NCI-H2029 (cell line): ENCODE measurements around the gene WSB2.

Experiments used
- DNase-seq: peaks from one replicate; lab custom pipeline; 2025; lab: John Stamatoyannopoulos, UW

The WSB2 gene

DNA sequence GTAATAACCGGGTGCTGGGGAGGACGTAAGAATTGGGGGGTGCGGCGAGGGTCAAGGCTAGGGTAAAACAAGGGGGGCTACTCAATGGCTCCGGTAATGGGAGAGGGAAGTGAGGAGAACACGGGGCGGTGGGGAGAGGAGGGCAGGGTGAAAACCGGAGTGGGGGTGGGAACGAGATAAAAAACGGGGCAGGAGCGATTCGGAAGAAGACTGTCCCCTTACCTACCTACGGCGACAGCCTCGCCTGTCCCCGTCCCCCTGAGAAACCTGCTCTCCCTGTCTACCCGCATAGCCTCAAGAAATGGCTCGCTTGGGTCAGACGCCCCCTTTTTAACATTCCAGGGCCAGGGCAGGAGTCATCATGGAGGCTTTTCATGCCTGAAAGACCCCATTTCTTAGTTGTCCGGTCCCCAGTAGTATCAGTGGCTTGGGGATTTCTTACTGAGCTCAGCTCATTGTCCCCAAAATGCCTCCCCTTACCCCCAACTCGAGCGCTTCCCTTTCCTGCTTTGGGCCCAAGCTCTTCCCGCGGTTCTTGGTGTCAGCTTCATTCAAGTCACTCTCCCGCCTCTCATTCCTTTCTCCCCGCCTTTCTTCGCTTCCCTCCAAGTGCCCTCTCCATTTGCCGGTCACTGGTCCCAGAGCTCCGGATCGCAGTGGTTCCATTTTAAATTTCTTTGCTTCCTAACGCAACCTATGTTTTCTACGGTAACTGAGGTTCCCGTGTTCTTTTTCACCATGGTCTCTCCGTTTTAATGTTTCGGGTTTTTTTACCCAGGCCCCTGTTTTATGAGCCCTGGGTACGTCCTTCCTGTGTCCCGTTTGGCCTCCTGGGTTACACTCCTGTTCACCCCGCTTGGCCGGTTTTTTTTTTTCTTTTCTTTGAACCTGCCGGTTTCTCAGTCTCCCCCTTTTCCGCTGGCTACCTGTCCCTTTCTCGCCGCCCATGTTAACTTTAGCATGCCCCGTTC is 1.2 kb upstream of the WSB2 start:
- no peak for DNase-seq

DNA sequence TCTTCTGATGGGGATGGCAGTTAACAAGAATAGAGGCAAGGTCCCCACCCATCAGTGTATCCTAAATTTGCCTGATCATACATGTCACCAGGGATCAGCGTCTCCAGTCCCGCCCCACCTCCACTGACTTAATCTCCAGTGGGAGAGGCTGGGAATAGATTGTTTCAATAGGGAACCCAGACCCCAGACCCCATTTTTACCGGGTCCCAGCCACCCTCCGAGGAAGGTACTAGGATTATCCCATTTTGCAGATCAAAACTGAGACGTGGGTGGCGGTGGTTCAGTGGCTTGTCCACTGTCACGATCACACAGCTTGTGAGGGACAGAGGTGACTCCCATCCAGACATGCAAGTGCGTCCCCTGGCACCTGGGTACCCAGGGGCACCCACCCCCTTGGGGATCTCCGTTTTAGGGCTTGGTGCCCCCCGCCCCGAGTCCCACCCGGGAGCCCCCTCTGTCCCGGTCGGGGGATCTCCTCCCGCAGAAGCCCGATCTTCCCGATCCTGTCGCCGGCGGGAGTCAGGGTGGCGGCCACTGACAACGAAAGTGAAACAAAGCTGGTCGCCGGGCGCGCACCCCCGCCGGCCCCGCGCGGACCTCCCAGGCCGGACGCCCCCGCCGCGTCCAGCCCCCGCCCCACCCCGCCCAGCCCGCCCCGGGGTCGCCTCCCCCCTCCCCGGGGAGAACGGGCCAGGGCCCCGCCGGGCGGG is 523 bp downstream of the WSB2 start:
- peak; percentile 24 for DNase-seq

DNA sequence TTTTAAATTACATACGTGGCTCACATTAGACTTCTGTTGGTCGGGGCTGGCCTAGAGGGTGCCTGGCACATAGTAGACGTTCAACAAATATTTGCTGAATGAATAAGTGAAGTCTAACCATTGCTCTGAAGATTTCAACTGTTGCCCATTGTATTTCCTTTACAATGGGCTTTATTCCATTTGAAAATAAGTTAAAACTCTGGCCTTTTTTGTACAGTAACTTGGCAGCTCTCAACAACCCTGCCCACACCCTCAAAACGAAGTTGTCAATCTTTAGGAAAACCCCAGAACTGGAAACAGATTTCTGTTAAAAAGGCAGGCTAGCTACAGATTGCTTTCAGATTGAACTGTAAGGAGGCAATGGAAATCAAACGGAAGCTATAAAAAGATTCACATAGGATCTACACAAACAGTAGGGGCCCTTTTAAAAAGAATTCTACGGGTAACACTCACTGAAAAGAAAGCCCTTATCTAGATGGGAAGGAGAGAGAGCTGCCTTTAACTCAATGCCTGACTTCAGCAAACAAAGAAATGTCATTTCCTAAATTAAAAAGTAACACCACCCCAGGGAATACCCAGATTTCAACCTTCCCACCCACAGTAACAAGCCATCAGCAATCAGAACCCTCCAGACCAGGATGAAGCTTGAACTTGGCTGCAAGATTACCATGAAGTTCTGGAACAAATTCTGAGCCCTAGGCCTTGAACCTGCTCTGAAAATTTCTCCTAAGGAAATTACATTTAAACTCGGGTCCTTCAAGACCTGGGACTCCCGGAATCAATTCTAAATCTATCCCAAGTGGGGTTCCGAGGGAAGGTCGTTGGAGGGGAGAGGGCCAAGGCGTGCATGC is 1.4 kb downstream of the WSB2 start:
- DNase-seq, result no peak

DNA sequence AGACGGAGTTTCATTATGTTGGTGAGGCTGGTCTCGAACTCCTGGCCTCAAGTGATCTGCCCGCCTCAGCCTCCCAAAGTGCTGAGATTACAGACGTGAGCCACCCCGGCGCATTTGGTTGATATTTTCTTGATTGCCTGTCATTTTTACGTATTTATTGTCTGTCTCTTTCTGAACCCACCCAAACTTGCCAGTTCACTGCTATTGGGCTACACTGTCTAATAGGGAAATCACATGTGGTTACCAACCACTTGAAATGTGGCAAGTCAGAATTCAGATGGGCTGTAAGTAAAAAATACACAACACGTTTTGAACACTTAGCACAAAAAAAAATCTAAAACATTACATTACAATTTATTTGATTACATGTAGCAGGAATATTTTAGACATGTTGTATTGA is 2.1 kb downstream of the WSB2 start:
- DNase-seq, result no peak

DNA sequence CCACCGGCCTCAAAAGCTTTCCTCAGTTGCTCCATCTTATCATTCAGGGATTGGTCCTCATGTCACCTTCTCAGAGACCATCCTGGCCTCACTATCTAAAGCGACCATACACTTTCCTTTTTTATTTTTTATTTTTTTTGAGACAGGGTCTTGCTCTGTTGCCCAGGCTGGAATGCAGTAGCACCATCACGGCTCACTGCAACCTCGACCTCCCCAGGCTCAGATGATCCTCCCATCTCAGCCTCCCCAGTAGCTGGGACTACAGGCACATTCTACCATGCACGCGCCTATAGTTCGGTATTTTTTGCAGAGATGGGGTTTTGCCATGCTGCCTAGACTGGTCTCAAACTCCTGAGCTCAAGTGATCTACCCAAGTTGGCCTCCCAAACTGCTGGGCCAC is 2.8 kb downstream of the WSB2 start:
- no peak for DNase-seq

DNA sequence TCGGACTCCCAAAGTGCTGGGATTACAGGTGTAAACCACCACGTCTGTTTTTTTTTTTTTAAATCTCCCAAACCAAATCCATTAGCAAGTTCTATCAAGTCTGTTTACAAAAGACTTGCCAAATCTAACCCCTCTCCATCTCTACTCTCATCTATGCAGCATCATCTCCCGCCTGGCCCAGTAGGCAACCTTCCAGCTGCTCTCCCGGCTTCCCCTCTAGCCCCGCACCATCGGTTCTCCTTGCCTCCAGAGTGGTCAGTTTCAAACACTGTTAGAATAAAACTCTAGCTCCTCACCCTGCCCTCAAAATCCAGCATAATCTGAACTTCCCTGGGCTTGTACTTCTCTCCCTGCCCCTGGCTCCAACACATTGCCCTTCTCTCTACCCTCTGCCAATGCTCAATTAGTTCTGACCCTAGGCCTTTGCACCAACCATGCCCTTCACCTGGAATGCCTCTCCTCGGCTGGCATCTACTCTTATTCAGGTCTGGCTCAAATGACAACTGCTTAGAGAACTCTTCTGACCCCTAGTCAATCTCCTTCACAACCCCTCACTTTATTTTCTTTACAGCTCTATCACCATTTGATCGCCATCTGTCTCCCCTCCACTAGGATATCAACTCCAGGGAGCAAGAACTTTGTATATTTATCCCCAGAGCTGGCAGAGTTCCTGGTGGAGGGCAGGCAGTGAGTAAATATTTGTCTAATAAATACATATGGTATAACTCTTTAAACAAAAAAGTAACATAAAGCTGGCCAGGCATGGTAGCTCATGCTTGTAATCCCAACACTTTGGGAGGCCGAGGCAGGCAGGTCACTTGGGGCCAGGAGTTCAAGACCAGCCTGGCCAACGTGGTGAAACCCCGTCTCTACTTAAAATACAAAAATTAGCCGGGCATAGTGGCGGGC is 4.9 kb downstream of the WSB2 start:
- no peak for DNase-seq

DNA sequence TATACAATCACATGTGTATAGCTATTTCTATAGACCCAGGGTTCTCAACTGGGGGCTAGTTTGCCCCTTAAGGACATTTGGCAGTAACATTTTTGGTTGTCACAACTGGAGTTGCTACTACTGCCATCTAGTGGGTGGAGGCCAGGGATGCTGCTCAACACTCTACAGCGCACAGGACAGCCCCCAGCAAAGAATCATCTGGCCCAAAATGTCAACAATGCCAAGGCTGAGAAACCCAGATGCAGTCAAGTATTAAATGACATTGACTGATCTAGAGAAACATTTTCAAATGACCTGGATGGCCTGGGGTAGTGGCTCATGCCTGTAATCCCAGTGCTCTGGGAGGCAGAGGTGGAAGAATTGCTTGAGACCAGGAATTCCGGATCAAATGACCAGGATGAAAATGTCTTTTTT is 5.8 kb downstream of the WSB2 start:
- peak; percentile 74 for DNase-seq

DNA sequence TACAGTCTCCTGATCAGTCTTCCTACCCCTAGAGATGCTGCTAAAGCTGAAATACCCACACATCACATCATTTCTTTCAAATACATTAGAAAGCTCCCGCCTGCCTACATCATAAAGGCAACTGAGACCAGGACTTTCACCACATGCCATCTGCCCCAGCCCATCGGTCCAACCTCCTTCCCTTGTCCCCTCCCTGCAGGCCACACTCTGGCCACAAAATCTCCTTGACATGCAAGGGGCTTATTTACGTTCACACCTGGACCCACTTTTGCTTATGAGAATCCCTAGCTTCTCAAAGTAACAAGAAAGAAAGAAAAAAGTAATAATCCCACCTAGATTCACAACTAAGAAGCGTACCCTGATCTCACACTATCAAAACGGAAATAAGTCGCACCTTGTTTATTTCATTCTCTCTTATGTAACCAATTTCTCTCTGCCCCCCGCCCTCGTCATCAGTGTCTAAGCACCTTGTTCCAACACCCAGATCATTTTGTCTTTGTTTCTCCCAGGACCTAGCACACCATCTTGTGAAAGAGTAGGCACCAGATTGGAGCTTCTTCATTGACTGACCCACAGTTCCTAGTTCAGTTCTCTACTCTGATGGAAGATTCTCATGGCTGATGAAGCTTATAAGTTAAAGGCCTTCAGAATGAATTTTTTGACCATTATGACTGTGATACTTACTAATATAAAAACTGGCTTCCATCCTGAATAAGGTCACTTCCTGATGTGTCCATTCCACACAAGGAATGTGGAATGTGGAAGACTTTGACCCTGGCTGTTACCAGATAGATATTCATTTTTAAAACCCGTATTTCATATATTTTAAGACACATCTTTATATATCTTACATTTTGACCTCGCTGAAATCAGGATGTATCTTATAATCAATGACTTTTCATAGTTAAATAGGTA is 7.7 kb downstream of the WSB2 start:
- no peak for DNase-seq

DNA sequence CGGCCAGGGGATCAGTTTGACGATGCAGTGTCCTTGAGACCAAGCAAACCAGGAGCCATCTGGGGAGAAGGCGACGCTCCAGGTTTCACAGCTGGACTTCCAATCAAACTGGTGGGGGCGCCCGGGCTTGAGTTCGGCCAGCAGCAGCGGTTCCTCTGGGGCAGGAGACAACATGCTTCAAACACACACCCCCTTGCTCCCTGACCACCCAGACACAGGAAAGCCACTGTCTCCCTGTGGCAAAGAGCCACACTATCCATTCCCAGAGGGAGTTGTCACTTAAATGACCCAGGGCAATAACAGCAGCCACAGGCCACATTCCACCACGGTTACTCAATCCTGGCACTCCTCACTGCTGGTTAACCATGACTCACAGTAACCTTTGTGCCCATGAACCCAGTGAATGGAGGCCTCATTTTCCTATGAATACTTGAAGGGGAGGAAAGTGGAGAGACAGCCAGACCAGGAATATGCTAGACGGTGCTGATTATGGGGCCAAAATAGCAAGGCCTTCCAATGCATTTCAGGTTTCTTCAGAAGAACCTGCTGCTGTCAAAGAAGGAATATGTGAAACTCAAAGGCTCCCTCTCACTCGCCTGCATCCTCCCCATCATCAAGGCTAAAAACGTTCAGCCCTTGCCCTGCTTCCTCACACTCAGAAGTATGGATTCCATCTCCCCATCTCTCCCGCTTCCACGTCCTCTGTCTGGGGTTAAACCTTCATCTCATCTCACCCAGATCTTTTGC is 8.5 kb downstream of the WSB2 start:
- no peak for DNase-seq

DNA sequence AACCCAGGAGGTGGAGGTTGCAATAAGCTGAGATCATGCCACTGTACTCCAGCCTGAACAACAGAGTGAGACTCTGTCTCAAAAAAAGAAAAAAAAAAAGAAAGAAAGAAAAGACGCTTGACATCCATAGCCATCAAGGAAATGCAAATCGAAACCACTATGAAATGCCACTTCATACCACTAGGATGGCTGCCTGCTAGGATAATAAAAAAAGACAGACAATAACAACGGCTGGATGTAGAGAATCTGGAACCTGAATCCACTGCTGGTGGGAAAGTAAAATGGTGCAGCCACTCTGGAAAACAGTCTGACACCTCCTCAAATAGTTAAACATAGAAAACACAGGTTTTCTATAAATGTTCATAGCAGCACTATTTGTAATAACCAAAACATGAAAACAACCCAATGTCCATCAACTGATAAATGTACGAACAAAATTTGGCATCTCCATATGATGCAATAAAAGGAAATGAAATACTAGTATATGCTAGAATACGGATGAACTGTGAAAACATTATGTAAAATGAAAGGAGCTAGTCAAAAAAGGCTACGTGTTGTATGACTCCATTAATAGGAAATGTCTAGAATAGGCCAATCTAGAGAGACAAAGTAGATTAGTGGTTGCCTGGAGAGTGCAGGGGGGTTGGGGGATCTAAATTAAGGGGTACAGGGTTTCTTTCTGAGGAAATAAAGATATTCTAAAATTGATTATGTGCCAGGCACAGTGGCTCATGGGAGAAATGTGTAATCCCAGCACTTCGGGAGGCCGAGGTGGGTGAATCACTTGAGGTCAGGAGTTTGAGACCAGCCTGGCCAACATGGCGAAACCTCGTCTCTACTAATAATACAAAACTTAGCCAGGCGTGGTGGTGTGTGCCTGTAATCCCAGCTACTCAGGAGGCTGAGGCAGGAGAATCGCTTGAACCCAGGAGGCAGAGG is 9.7 kb downstream of the WSB2 start:
- no peak for DNase-seq

DNA sequence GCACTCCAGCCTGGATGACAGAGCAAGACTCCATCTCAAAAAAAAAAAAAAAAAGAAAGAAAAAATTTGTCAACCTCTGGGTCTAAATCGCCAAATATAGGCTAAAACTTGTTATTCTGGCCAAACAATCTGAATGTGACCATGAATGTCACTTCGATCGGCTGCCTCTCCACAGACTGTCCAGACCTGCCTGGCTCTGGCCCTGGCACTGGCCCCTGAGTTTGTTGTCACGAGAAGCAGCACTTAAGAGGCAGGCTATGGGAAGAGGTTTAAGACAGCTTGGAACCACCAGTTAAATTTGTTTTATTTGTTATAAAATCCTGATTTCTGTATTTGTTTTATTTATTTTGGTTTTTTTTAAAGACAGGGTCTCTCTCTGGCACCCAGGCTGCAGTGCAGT is 14.5 kb downstream of the WSB2 start:
- no peak for DNase-seq

DNA sequence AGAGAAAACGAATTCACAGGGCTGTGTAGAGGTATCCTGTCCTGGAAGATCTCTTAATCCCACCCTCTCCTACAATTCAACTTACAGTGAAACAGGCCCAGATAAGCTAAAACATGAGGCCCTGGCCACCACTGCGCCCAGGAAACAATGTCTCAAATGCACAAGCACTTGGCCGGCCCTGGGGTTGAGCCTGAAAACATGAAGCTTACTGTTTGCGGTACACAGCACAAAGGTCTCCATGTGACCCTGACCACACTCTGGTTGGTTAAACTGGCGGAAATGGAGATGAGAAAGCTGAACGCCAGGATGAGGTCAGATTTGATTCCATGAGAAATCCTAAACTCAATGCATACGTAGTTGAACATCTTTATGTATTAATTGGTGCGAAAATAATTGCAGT is 16.4 kb downstream of the WSB2 start:
- DNase-seq, result no peak

DNA sequence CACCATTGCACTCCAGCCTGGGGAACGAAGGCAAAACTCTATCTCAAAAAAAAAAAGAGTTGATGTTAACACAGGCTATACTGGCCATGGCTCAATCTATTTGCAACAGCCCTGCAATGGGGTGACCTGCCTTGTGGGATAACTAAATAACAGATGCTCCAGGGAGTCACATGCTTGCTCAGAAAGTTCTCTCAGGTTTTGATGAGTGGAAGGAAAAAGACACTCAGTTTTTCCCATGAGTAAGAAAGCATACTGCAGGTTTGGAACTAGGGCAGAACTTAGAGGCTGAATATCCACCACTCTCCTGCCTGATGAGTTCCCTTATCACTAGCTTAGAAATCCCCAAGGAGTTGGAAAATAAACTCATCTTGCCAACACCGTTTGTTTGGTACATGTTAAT is 16.9 kb downstream of the WSB2 start:
- DNase-seq, result no peak

DNA sequence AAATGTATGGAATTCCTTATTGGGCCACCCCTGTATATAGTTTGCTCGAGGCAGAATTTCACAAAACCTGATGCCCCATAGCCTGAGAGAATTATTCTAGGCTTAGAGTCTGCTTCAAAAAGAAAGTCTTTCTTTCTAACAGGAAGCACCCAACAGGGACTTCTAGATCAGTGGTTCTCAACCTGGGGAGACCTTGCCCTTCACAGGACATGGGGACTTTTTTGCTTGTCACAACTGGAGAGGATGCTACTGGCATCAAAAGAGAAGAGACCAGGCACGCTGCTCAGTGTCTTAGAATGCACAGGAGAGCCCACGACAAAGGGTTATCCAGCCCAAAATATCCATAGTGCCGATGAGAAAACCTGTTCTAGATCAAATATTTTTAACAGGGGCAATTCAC is 18.9 kb downstream of the WSB2 start:
- DNase-seq, result no peak

DNA sequence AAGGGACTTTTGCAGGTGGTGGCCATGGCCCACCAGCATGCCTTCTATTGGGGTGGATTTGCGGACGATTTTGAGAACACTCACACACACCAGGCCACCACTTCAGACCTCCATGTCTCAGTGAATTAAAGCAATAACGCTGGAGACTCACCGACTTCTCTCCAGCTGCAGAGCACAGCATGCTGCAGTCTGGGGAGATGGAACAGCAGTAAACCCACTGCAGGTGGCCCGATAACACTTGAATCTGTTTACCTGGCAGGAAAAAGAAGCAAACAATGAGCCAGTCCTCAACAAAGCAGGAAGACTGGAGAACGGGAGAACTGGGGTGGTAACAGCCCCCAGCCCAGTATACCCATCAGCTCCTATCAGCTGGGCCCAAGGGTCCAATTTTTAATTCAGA is 22.8 kb downstream of the WSB2 start:
- DNase-seq, result peak; percentile 83

DNA sequence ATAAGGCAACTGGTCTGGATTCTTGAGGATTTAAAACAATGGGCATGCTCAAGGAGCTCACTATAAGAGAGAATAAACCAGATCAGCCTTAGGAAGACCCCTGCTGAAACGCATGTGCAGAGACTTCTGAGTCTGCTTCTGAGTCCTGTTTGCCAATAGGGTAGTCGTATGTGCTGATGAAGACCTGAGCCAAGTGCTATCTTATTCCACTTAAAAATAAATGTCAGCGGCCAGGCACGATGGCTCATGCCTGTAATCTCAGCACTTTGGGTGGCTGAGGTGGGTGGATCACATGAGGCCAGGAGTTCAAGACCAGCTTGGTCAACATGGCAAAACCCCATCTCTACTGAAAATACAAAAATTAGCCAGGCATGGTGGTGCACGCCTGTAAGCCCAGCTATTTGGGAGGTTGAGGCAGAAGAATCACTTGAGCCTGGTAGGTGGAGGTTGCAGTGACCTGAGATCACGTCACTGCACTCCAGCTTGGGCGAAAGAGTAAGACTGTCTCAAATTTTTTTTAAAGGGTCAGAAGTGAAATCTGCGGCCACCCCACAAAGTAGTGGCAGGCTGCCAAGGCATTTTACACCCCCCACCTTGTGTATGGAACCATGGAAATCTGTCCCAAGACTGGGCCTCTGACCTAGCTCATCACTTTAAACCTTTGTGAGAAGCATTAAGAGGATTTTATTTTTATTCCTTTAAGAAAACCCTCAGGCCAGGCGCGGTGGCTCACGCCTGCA is 24.1 kb downstream of the WSB2 start:
- DNase-seq, result no peak

DNA sequence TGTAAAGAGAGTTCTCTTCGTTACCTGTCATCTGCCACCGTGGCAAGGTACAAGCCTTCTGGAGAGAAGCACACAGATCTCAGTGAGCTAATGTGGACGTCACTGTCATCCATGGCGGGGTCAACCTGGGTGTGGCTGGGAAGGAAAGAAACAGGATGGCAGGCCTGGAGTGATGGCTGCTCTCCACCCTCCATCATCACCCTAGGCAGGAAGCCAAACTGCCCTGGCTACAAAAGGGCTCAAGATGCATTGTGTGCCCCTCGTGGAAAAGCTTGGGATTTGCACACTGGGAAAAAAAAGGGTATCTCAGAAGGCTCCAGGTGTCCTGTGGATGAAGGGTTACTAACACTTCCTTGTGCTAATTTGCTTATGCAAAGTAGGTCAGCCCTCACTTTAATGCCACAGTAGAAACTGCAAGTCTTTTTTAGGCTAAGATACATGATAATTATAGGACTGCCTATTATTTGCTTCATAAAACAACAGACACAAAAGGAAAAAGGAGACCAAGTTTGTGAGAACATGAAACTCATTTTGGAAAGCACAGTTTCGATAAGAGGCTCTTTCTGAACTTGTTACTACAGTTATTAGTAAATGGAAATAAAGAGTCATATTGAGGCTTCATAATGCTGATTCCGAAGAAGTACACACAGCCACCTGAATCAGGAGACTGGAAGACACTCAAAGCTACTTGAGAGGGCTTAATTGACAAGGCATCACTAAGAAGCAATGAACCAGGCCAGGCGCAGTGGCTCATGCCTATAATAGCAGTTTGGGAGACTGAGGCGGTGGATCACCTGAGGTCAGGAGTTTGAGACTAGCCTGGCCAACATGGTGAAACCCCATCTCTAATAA is 25.6 kb downstream of the WSB2 start:
- DNase-seq, result peak; percentile 59
